GM18505 (cell line): ENCODE data around the gene ATXN10.
"Not testable (repeated sequence)": the region's sequence is repeated elsewhere in the genome, so short reads cannot be mapped to it uniquely, and the experiment has no call there.

ENCODE experiments used
- ATAC-seq: cut with Tn5 transposase; IDR thresholded peaks from one replicate; pipeline ENCODE4 v1.9.1; 2021; ENCODE audit not compliant: unreplicated experiment
- POLR2A ChIP-seq: IDR thresholded peaks from 4 replicates; pipeline ENCODE4 v1.6.1; 2011; ENCODE audit warnings: borderline replicate concordance; ENCODE audit not compliant: insufficient read depth, insufficient read length; ENCODE audit errors: extremely low read depth

Gene ATXN10

DNA sequence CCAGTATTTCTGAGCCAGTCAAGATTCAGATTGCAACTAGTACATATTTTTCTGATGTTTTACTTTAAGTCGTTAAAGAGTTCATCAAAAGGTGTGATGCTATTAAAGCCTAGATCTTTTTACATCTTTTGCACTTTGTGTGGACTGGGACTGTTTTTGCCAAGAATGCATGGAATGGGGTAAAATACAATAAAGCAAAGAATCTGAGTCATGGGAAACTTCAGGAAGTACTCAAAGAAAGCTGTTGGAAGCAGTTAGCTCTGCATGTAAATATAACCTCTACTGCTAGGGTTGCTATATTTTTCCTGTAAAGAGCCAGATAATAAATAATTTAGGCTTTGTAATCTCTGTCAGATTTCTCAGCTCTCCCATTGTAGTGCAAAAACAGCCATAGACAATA lies 20.9 kb downstream of the ATXN10 start:
- ATAC-seq: no peak
- no peak for TF ChIP-seq POLR2A

- TF ChIP-seq POLR2A: no peak
- ATAC-seq: no peak
Measured at GRCh38 chr22:45693835-45694234, 22.2 kb downstream of the ATXN10 start.

- no peak for TF ChIP-seq POLR2A
- no peak for ATAC-seq
Measured at GRCh38 chr22:45696227-45696626, 24.6 kb downstream of the ATXN10 start.

- no peak for TF ChIP-seq POLR2A
Measured at GRCh38 chr22:45698094-45698493, 26.5 kb downstream of the ATXN10 start.

DNA sequence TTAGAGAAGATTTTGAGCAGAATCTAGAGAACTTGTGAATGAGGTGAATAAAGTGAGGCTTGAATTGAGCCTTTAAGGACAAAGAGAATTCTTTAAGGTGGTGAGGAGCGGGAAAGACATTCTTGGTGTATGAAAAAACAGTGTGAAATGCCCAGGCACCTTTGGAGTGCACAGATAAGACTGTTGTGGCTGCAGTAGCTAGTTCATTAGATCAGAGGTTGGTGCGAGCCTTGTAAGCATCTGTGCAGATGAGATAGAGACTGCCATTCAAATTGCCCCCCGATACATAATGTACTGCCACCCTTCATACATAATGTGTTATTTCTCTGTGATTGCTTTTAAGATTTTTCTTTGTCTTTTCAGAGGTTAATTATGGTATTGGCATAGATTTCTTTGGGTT lies 31.3 kb downstream of the ATXN10 start:
- no peak for TF ChIP-seq POLR2A
- no peak for ATAC-seq

More at GRCh38 chr22:45698094-45698493, 26.5 kb downstream of the ATXN10 start:
- no peak for ATAC-seq

GRCh38 chr22:45703758-45704157 lies 32.1 kb downstream of the ATXN10 start:
- ATAC-seq: no peak
- no peak for TF ChIP-seq POLR2A

GRCh38 chr22:45704648-45705047 lies 33.0 kb downstream of the ATXN10 start:
- no peak for ATAC-seq
- no peak for TF ChIP-seq POLR2A

GRCh38 chr22:45707605-45708004 lies 36.0 kb downstream of the ATXN10 start:
- no peak for ATAC-seq
- no peak for TF ChIP-seq POLR2A

- no peak for TF ChIP-seq POLR2A
- no peak for ATAC-seq
Measured at GRCh38 chr22:45708145-45708544, 36.5 kb downstream of the ATXN10 start.

DNA sequence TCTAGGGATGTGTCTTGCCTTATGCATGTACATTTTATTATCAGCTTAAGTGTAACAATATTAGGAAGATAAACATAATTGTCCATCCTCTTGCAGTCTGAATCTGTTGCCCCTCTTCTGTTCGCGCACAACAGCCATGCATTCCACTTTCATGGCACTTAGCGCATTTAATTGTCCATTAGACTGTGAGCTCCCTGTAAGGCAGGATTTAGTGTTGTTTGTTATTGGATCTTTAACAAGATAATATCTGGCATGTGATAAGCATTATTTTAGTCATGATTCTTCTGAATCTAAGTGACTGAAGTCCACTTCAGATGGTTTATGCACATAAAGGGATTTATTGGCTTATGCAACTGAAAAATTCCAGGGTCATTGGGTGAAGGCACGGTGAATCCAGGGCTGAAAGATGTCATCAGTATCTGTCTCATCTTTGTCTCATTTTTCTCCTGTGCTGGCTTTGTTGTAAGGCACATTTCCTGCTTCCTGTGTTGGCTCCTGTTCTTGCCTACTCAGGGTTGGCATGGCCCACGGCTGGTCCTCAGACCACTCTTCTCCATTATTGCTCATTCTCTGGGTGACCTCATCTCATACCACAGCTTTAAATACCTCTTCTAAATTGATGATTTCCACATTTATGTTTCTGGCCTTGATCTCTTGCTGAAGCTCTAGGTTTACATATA lies 37.6 kb downstream of the ATXN10 start:
- TF ChIP-seq POLR2A: no peak
- ATAC-seq: no peak

DNA sequence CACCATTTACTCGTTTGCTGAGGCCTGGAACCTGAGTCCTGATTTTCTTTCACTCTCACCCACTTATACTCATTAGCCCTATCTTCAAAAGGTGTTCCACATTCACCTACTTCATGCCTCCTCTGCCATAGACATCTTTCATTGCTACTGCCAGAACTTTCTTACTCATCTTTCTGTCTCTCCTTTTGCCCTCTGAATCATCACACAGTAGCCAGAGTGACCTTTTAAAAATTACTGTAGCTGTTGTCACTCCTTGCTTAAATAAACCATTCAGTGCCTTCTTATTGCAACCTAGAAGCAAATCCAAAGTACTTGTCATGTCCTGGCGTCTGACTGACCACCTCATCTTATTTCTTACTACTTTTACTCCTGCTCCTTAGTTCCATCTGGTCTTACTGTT lies 38.2 kb downstream of the ATXN10 start:
- ATAC-seq: no peak
- TF ChIP-seq POLR2A: no peak

- no peak for ATAC-seq
- TF ChIP-seq POLR2A: no peak
Measured at GRCh38 chr22:45710469-45710868, 38.8 kb downstream of the ATXN10 start.

GRCh38 chr22:45714390-45714789 lies 42.8 kb downstream of the ATXN10 start:
- ATAC-seq: not testable (repeated sequence)

DNA sequence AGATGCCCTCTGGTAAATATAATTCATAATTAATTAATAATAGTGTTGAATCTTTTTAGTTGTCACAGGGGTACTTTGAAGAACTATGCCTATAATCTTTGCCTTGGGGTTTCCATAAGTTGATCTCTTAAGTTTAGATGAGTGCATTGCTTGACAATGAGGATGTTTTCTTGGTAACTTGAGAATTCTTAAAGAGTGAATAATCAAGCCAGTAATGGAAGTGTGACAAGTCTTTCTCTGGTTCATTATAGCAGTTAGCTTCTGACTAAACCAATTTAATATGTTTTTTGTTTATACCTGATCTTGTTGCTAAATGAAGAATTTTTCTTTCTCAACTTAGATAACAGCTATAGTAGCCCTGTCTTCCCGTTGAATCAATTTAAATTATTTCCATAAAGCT lies 46.2 kb downstream of the ATXN10 start:
- no peak for ATAC-seq
- no peak for TF ChIP-seq POLR2A

DNA sequence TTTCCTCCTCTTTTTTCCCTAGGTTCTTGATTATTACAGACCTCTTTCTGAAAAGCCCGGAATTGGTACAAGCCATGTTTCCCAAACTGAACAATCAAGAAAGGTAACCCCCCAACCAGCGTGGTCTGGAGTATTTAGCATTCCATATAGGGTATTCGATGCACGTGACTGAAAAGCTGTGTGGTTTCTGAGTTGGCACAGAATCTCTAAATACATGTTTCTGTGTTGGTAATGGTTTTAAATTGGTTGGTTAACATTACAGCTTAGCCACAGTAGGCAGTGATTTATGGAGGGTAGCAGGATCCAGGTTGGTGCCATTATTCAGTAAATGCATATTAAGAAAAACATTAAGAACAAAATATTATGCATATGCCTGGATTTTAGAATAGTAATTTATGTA lies 46.8 kb downstream of the ATXN10 start:
- TF ChIP-seq POLR2A: no peak
- ATAC-seq: no peak
